ENCODE measurements around the gene PURB.
A peak's percentile ranks its signal among the peaks of the same experiment; 100 is the strongest.
"Not testable (repeated sequence)": the region's sequence is repeated elsewhere in the genome, so short reads cannot be mapped to it uniquely, and the experiment has no call there.

PURB gene

DNA sequence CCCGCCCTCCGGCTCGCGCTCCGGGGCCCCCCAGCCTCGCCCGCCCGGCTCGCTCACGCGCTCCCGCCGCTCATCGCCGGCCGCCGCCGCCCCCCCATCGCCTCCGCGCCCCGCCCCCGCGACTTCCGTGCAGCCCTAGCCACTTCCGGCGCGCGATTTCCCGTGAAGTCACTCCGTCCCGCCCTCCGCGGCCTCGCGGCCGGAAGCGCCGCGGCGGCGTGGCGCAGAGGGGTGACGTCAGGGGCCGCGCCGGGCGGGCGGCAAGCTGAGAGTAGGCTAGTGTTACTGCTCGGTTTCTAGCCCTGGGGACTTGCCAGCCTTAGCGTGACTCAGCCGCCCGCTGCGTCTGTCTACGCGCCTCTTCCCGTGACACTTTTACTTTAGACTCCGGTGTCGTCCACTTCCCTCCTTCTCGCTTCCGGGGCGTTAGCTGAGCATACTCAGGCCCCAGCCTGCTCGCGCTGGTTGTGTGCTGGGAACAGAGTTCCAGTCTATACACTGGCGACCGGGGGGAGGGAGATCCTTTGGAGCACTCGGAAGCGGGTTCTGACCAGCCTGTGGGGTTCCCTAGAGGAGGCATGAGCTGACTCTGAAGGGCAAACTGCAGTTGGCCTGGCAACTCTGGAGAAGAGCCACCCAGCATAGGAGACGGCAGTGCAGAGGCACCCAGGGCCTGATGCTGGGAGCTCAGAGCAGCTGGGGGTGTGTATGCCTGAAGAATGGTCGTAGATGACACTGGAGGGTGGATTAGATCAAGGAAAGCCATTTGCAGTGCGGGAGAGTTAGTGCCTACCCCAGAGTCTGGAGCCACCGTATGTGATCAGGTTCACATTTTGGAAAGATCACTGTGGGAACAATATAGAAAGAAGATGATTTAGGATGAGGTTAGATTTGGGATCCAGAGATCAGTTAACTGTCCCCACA lies at the start of gene PURB:
PURB (minus strand) TSS at position 137 of the 924 bp plus-strand sequence. CDS start 182 bp downstream, outside the sequence.
- peak; percentile 97 for DNase-seq (ENCODE audit: low read depth)
- TF ChIP-seq CTCF (conservative IDR thresholded peaks at IDR 0.05; ENCODE audit: low read length), result no peak
- peak within 1 kb of the TSS; percentile 93 for H3K4me3 ChIP-seq (ENCODE audit: low read length)

GRCh38 chr7:44935016-44935415 lies 49.7 kb upstream of the PURB start:
- H3K4me3 ChIP-seq (ENCODE audit: low read length), result no peak overlapping the region
- TF ChIP-seq CTCF (conservative IDR thresholded peaks at IDR 0.05; ENCODE audit: low read length), result no peak
- no peak for DNase-seq (ENCODE audit: low read depth)

GRCh38 chr7:44934510-44934909 lies 49.2 kb upstream of the PURB start:
- not testable (repeated sequence) for DNase-seq (ENCODE audit: low read depth); H3K4me3 ChIP-seq (ENCODE audit: low read length)

- no peak overlapping the region for H3K4me3 ChIP-seq (ENCODE audit: low read length)
- DNase-seq (ENCODE audit: low read depth), result no peak
Measured at GRCh38 chr7:44930921-44931320, 45.6 kb upstream of the PURB start.

GRCh38 chr7:44922351-44922694 lies 37.0 kb upstream of the PURB start:
- H3K4me3 ChIP-seq (ENCODE audit: low read length), result no peak overlapping the region
- no peak for DNase-seq (ENCODE audit: low read depth)
- no peak for TF ChIP-seq CTCF (conservative IDR thresholded peaks at IDR 0.05; ENCODE audit: low read length)

More at GRCh38 chr7:44930921-44931320, 45.6 kb upstream of the PURB start:
- no peak for TF ChIP-seq CTCF (conservative IDR thresholded peaks at IDR 0.05; ENCODE audit: low read length)

DNA sequence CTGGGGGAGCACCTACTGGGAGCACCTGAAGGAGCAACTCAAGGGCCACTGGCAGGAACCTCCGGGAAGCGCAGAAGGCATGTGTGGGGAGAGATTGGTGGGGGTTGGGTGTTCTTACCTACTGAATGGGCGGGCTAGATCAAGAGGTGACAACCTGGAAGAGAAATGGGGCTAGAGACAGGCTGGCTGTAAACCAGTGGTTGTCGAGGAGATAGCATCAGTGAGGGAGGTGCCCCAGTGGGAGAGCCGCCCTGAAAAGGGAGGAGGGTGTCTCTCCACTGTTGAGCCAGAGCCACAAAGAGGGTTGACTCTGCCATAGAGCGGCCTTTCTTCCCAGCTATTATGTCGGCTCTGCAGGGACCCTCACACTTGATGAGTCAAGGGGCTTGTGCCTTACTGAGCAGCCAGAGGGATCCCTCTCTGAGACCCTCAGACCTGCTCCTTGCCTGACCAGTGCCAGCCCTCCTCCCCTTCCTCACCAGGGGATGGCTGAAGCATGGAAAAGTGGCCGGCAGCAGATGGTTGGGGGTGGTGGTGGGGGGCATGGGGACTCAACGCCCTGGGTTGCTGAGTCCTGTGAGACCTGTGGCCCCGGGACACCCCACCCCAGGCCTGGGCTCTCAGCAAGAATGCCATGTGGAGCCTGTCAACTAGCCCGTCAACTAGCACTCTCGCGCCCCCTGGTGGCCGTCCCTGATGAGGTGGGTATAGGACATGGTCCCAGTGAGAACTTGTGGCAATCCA lies 36.4 kb upstream of the PURB start:
- peak; percentile 63 for DNase-seq (ENCODE audit: low read depth)
- TF ChIP-seq CTCF (conservative IDR thresholded peaks at IDR 0.05; ENCODE audit: low read length), result peak; percentile 86
- no peak overlapping the region for H3K4me3 ChIP-seq (ENCODE audit: low read length)

DNA sequence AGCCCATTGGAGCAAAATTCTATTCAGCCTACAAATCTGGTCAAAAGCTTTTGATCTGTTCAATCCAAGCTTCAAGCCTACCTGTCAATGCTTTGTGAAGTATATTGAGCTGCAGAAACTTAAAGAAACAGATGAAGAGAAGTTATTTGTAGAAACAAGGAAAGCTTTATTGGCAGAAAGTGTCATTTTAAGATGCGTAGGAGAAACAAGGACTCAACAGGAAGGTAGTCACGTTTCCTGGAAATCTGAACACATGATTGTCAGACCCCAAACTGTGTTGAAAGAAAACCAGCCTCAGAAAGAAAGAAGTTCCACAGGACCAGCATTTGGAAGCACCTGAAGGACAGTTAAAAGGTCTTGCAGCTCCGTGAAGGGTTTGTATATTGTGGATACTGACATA lies 34.8 kb upstream of the PURB start:
- no peak overlapping the region for H3K4me3 ChIP-seq (ENCODE audit: low read length)
- DNase-seq (ENCODE audit: low read depth), result no peak
- no peak for TF ChIP-seq CTCF (conservative IDR thresholded peaks at IDR 0.05; ENCODE audit: low read length)
